Activated CD8-positive, alpha-beta memory T cell treated with anti-CD3 and anti-CD28 coated beads, Interleukin-2, amount 50 U/mL, for 1 hour (primary cell): ENCODE results near the gene SLC22A4.

Experiments used
- DNase-seq: peaks from one replicate; pipeline ENCODE4 v3.0.0-alpha.2; 2020; ENCODE audit errors: extremely low read depth

Gene SLC22A4

DNA sequence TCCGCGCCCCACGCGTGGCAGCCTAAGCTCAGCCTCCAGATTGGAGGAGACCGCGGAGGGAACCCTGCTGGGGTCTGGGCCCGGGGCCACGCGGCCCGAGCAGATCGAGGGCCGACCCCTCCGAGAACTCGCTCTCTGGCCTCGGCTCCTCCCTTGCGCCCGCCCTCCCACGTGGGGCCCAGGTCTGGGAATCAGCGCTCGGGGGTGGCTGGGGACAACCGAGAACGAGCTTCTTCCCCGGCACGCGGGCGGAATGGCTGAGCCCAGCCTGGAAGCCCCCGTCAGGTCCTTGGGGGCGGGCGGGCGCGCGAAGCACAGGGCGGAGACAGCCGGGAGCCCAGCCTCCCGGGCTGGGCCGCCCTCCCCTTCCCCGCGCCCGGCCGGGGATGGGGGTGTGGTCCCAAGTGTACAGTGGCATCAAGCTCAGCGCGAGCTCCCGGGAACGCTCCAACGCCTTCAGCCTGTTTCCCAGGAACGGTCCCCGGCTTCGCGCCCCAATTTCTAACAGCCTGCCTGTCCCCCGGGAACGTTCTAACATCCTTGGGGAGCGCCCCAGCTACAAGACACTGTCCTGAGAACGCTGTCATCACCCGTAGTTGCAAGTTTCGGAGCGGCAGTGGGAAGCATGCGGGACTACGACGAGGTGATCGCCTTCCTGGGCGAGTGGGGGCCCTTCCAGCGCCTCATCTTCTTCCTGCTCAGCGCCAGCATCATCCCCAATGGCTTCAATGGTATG lies at the start of gene SLC22A4:
SLC22A4 (plus strand) TSS at position 403 of the 736 bp plus-strand sequence; CDS start at position 626, 223 bp downstream.
- DNase-seq = peak; percentile 34

DNA sequence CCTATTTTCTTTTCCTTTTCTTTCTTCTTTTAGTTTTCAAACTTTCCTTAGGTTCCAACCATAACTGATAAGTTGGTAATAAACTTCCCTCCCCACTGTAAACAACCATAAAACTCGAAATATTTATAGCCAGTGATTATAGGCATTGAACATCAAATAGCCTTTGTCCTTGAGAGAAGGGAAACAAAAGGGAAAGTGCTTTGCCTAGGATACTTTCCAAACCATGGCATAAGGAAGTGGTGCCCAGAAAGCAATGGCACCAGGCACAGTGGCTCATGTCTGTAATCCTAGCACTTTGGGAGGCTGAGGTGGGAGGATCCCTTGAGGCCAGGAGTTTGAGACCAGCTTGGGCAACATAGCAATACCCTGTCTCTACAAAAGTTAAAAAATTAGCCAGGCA lies 48.6 kb upstream of the SLC22A4 start:
- no peak for DNase-seq

DNA sequence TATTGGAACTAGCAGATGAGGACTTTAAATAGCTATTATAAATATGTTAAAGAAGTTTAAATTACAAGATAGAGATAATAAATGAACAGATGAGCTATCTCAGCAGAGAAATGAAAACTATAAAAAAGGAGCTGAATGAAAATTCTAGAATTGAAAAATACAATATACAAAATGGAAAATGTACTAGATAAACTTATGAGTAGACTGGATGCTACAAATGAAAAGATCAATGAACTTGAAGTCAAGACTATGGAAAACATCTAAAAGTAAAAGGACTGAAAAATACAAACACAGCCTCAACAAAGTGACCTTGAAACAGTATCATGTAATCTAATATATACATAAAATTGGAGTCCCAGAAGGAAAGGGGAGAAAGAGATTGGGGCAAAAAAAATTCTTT lies 47.4 kb upstream of the SLC22A4 start:
- DNase-seq = no peak

DNA sequence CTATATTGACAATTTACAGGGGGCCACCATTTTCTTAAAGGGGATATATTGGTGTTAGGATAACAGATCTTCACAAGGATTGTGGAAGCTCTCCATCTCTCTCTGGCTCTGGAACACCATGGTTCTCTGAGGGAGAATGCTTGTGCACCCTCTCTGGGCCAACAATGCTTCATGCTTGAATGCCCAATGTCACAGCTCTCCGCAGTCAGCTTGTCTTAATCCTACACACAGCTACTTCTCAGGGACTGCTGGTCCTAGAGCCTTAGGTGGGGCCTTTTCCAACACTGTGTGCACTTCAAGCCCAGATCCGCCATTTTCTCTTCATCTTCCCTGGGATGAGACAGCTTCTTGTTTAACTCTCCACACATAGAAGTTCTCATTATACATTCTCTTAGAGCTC lies 43.6 kb upstream of the SLC22A4 start:
- DNase-seq = no peak

DNA sequence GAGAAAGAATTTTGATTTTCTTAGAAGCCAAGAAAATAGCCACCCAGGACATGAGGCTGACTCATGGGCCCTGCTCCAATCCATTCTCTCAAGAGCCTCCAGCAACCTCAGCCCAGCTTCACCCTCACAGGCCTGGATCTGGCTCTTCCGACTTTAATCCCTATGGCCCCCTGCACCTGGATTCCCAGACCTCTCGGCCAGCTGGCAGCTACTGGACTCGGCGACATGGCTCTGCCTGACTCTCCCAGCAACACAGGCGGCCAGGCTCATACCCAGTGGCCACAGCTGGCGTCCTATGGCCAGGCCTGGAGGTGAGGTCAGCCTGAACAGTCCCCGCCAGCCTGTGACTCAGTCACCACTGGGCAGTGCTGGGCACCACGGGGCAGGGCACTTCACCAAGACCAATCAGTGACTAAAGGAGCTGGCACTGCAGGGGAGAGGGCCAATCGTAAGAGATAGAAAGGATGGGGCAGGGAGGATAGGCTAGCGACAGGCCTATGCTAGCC lies 42.9 kb upstream of the SLC22A4 start:
- no peak for DNase-seq

DNA sequence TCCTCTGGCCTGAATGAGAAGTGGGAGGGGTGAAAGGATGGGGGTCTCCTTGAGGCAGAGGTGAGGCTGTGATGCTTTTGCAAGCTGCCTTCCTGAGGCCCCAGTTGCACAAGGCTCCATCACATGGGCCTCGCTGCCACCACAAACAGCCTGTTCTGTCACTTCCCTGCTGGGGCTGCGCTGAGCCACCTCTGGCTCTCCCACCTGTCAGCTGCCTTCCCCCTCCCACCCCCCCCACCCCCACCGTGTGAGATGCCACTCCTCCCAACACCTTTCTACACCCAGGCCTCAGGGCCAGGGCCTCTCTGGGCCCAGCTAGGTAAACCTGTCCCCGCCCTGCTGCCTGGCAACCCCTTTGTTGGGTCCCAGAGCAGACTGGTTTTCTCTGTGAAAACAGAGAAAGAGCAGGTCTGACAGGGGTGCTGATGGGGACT lies 41.2 kb upstream of the SLC22A4 start:
- no peak for DNase-seq

DNA sequence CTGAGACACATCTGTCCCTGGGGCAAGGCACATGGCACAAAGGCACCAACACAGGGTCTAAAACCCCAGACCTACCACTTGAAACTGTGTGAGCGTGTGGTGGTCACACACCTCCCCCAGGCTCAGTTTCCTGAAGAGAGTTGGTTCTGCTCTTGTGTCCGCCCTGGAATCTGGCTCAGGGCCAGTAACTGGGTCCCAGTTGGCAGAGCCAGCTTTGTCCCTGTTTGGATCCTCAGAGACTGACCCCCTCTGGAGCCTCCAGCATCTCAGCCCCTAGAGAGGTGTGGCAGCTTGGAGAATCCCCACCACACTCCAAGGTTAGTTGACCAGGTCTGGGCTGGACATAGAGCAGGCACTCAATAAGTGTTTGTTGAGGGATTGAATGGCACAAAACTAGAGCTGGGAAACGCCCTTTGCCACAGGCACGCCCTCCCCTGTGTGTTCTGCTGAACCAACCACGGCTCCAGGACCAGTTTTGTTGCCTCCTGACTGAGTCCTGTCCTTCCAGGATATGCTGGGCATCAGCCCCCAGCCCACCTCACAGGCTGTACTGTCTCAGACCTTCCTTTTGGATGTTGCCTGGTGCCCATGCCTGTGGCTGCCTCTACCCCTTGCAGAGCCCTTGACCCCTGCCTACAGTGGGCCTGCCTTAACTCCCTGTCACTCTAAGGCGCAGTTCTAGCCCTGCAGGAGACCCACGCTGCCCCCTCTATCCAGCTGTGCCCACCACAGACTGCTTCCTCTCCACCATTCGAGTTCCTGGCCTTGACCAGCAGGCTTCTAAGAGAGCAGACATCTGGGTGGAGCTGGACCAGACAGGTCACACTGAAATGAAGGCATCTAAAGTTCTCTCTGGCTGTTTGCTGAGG lies 40.5 kb upstream of the SLC22A4 start:
- no peak for DNase-seq

DNA sequence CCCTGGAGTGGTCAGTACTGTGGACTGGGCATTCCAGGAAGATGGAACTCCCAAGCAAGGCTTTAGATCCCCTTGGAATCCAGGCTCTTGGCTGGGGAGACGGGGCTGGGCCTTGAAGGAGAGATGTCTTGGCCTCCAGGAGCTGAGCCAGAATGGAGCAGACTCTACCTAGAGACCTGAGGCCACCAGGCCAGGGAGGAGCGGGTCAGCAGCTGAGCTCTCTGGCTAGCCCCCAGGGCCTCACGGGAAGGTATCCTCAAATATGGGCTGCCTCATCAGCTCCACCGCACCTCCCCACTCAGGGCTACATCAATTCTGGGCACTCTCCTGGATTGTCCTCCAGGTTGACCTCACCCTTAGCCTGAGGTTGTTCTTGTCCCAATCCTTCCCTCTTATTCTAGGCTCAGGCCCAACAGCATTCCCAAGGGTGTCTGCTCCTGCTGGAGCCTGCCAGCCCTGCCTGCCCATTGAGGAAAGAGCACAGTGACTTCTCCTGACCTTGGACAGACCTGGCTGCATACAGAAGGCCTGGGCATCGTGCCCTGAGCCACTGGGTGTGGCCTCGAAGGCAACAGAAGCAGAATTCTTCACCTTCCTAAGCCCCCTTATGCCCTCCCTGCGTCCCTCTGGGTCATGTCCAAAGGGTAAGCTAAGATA lies 39.7 kb upstream of the SLC22A4 start:
- no peak for DNase-seq

DNA sequence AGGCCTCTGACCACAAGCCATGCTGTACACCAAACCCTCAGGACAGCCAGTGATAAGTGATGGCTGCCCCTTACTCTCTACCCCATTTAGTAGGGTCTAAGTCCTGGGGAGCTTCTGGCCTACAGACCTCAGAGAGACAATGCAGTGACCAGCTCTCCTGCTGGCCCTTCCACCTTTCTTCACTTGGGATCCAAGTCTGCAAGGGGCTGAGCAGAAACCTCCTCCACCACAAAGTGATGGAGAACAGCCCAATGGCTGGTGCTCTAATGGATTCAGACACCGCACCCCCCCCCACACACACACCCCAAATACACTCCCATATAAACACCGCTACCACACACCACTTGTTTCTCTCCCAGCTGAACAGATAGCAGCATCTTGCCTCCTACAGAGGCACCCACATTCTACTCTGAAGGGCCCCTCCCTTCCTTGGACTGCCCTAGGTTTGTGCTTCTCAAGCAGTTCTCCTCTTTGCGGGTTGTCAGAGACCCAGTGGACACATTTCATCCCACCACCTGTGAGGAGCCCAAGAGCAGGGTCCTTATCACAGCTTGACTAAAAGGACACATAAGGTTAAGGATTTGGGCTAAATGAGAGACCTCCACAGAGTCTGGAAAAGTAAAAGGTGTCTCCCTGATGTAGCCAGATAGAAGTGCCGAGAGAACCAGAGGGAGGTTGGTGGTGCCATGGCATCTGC lies 38.0 kb upstream of the SLC22A4 start:
- DNase-seq = no peak

DNA sequence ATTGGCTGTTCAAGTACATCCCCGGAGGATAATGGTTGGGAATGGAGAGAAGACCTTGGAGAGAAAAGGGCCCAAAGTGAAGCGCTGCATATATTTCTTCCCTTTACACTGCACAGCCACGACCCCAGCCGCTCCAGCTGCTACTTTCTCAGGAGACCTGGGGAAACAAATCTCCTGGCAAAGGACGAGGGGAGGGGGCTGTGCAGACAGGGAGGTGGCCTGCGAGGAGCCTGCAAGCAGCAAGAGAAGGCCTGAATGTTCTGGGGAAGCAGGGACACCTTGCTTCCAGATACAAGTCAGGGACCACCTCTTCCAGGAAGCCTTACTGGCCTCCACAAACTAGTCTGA lies 37.4 kb upstream of the SLC22A4 start:
- no peak for DNase-seq

DNA sequence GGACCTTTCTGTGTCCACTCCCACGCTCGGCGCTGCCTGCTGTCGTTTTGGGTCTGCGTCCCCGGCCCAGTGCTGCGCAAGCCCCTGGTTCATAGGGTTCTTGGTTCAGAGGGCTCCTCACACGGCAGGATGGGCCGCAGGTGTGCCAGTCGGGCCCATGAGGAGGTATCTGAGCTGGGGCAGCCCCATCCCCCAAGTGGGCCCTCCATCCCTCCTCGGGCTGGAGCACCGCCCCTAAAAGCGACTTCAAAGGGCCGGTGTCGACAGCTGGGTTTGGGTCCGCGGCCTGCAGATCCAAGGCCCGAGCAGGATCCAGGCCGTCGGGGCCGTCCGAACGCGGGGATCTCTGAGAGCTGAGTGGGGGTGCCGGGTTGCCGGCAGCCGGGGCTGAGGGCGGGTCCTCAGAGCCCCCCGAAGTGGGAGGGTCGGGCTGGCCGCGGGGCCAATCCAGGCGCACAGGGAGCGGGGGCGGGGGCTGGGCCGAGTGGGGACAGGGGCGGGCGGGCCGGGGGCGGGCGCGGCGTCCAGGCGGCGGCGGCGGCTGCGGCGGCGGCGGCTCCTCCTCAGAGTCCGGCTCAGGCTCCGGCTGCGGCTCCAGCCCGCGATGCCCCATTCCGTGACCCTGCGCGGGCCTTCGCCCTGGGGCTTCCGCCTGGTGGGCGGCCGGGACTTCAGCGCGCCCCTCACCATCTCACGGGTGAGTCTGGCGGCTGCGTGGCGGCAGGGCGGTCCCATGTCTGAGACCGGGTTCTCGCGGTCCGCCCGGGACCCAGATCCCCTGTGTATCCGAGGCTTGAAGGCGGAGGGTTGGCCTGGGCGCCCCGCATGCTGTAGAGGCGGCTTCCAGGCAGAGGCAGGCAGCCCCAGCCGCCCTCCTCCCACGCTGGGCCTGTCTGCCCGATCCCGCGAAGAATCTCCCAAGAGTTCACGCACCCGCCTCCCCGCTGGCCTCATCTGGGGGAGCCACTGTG lies 36.8 kb upstream of the SLC22A4 start, which contains the start of gene PDLIM4:
PDLIM4 (plus strand) TSS at position 566 of the 971 bp plus-strand sequence; CDS start at position 605, 39 bp downstream.
- no peak for DNase-seq

DNA sequence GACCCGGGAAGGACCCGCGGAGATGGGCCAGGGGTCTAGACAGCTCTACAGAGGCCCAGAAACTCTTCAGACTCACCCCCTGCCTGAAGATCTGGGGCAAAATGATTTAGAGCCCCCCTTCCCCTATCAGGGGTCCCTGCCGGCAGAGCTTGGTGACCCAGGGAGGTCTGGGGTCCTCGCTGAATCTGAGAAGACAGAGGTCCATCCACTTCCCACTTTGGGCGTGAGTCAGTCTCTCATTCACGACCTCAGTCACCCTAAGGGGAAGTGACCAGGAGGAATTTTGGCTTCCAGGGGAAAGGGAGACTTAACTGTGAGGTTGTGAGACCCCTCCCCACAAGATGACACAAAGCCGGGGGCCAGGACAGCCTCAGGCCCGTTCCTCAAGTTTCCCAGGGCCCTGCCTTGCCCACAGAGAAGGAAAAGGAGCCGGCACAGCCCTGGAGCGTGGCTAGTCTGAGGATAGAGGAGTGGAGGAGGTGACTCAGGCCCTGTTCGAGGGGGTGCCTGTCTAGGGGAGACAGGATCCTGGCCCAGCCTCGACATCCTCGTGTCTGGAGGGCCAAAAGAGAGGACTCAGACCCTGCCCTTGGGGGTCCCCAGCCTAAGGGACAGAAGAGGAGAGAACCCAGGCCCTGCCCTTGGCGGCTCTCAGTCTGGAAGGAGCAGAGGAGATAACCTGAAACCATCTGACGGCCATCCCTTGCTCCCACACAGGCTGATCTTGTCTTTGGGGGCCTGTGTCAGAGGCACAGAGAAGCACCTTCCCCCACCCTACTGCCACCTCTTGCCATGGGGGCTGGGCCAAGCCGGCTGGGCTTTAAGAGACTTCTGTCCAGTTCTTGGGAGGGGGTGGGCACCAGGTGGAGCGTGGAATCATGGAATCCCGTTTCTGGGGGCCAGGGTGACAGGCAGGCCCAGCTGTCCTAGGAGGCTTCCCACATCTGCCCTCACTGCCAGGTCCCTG lies 35.8 kb upstream of the SLC22A4 start:
- no peak for DNase-seq

DNA sequence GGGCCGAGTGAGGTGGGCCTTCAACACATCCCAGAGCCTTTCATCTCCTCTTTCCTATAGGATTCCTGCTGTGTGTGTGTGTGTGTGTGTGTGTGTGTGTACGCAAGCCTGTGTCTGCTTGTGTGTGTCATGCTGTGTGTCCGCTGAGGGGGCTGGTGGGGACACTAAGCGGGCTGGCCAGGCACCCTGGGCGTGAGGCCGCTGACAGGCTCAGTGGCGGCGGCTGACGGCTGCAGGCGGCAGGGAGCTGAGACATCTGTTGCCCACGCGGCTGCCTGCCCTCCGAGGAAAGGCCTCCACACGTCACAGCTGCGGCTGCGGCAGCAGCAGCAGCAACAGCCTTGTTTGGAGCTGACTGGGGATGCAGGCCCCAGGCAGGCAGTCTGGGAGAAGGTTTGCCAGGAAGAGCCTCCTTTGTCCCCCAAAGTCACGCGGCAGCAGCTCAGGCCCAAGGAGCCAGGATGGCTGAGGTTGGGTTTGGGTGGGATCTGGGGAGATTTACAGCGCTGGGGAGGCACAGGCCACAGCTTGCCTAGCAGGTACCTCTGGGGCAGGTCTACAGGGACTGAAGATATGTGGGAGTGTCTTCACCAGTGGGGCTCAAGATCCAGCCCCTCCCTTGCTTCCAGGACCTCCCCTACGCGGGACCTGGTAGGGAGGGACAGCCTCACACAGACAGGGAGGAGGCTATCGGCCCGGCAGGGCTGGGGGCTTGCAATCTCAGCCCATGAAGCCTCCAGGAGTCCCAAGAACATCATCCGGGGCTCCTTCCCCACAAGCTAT lies 34.9 kb upstream of the SLC22A4 start:
- no peak for DNase-seq

DNA sequence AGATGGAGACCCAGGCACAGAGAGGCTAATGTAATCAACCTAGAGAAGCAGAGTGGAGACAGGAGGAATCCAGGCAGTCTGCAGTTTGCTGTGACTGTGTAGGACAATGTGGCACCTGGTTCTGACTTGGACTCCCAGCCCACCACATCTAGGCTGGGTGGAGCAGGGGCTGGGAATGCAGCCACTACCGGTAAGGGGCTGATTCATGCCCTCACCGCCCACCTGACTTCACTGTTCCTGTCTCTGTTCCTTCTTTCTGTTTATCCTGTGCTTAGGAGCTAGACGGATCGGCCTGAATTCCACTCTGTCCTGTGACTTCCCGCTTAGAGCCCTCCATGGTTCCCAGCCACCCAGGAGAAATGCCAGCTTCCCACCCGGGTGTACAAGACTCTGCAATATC lies 34.1 kb upstream of the SLC22A4 start:
- DNase-seq = no peak

DNA sequence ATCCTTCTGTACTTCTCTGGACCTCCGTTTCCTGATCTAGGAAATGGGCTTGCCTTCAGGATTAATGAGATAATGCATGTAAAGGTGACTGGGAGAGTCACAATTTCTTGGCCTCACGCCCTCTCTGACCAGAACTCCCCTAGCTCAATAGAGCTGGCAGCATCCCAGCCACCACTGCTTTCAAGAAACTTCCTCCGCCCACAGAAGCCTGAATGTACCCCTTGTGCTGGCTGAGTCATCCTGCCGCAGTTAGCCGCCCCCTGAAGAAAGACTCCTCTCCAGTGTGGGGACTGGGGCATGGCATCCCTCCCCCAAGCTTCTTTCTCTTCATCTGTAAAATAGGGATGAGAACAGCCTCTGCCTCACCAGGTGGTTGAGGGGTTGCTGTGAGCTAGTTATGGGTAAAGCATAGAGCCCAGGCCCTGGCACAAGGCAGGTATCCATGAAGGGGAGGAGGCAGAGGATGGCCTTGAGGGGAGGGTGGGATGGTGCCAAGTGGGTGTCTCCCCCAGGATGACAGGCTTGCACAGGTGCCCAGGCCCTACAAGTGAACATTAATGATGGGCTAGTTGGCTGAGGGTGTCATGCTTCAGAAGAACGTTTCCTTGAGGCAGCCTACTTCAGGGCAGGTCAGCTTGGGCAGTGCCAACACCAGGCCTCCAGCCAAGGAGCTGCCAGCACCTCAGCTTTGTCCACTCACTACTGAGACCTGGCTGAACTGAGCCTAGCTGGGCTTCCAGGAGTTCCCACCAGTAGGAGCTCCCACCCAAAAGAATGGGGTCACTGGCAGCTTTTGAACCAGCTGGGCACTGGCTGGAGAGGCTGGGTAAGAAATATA lies 33.3 kb upstream of the SLC22A4 start:
- DNase-seq = no peak

DNA sequence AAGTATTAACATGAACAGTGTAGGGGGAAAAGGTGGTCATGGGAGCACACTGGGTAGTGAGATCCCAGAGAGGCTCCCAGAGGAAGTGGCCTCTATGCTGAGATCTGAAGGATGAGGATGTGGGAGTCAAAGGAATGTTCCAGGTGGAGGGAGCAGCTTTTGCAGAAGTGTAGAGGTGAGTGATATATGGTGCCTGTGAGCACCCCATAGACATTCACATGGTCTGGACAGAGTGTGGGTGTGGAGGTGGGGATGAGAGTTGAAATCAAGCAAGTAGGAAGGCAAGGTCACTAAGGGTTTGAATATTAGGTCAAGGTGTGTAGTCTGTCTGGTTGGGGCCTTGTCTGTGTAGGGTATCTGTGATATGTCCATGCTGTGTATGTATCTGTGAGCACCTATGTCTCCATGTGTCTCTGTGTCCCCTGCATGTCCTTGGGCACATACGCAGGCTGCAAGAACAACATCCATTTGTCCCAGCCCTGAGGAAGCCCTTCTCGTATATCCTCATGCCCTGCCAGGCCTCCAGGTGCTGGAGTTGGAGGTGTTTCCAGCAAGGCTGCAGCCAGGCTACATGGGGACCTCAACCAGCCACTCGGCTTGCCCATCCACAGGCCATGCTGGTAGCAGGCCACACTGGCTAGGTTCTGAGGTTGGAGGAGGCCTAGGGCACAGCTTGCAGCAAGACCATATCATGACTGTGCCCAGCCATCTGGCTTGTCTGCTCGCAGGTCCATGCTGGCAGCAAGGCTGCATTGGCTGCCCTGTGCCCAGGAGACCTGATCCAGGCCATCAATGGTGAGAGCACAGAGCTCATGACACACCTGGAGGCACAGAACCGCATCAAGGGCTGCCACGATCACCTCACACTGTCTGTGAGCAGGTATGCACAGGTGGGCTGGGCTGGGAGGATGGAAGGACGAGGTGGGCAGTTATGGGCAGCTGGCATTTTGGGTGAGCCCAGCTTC lies 32.0 kb upstream of the SLC22A4 start:
- no peak for DNase-seq
